Measurements from ENCODE around the gene RELL1.

GRCh38 chr4:37625499-37625898 lies 60.7 kb downstream of the RELL1 start:
- TF ChIP-seq CTCF (IDR thresholded peaks at IDR 0.05), result no peak
- no peak for TF ChIP-seq POLR2A (IDR thresholded peaks at IDR 0.05)
